Effector CD8-positive, alpha-beta T cell (primary cell): ENCODE measurements around the gene FGF10.

ENCODE experiments used
- DNase-seq: peaks from one replicate; lab custom pipeline; 2025; lab: John Stamatoyannopoulos, UW

Gene FGF10

DNA sequence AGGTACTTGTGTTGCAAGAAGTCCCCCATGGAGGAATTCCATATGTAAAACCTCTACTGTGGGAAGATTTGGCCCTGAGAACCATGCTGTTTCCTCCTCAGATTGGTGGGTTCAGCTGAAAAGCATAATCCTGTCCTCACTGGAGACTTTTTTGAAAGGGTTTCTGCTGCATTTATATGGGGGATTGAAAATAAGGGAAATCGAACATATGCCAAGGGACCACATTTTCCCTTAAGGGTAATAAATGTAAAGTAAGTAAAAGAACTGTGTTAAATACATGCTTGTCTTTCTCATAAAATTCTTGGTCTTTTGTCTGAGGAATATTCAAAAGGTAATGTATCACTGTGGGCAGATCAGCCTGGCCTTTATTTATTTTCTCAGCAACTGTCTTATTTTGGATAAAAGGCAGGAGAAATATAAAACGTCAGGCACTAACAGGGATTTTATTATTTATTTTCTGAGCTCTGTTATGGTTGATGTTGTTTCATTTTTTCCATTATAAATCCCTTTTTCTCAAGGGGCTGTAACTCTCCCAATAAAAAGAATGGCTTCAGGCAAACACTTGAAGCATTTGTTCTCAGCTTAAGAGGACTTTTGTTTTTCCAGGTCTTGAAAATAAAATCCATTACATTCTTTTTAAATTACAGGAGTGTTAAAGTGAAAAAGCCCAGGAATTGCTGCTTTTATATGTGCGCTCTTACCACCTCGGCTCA, 131.4 kb downstream of the FGF10 start:
- no peak for DNase-seq

DNA sequence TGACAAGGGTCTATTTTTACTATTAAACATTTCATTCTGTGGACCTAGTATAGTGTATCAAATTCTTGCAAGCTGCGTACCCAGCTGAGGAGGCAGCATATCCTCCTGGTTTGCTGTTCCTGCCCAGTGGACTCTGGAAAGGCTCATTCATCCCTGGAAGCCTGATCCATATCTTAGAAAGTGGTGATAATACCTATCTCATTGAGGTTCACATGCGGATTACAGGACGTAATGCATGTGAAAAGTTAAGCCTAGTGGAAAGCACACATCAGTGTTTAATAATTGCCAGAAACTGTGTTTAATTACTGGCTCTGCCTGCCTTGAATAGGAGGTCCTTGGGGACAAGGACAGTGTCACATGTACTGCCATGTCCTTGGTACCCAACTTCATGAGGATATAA, 132.0 kb downstream of the FGF10 start:
- DNase-seq: no peak
